ENCODE measurements around the gene CDHR3. TPM values are rescaled to one million over a fixed set of nuclear protein-coding genes. Genes with fewer than 3 reads are reported as not detected.

The CDHR3 gene
- total and polyA plus RNA-seq, 2 donors from 2014 or later: 3.6 to 7.1 TPM

- no peak overlapping the region for H3K9ac ChIP-seq (ENCODE audit: low read length in 3 of 3)
- H3K4me1 ChIP-seq (ENCODE audit: control insufficient read depth in 2 of 3, insufficient read depth in 2 of 3, low read depth in 1 of 3, low read length in 3 of 3): no peaks in the 10 kb centered on the region
- H3K36me3 ChIP-seq (ENCODE audit: control insufficient read depth in 2 of 3, insufficient read depth in 3 of 3, low read length in 3 of 3): no peaks in the 10 kb centered on the region
- no peak overlapping the region for H3K4me3 ChIP-seq (ENCODE audit: low read length in 3 of 3)
- no peak for TF ChIP-seq CTCF (IDR thresholded peaks at IDR 0.05; ENCODE audit: borderline replicate concordance, extremely low read depth, insufficient read depth)
- intact Hi-C loops (cut with DNase I): no loop called here
- no peaks in the 10 kb centered on the region for H3K27me3 ChIP-seq (ENCODE audit: control insufficient read depth, insufficient read depth, low read length)
- H3K9me3 ChIP-seq (ENCODE audit: control insufficient read depth in 2 of 3, insufficient read depth in 1 of 3, low read length in 3 of 3): no peaks in the 10 kb centered on the region
- DNase-seq: no peak
- FAIRE-seq: no peak
- H3K27ac ChIP-seq (ENCODE audit: low read depth in 2 of 2, low read length in 2 of 2): no peak overlapping the region
Measured at GRCh38 chr7:105971845-105972244, 8.8 kb downstream of the CDHR3 start.

GRCh38 chr7:105972276-105972675 is 9.2 kb downstream of the CDHR3 start:
- H3K36me3 ChIP-seq (ENCODE audit: control insufficient read depth in 2 of 3, insufficient read depth in 3 of 3, low read length in 3 of 3): no peaks in the 10 kb centered on the region
- DNase-seq (no peak), FAIRE-seq (no peak)
- no peaks in the 10 kb centered on the region for H3K9me3 ChIP-seq (ENCODE audit: control insufficient read depth in 2 of 3, insufficient read depth in 1 of 3, low read length in 3 of 3)
- intact Hi-C loops (cut with DNase I): no loop called here
- H3K27me3 ChIP-seq (ENCODE audit: control insufficient read depth, insufficient read depth, low read length): no peaks in the 10 kb centered on the region
- no peak overlapping the region for H3K27ac ChIP-seq (ENCODE audit: low read depth in 2 of 2, low read length in 2 of 2)
- no peaks in the 10 kb centered on the region for H3K4me1 ChIP-seq (ENCODE audit: control insufficient read depth in 2 of 3, insufficient read depth in 2 of 3, low read depth in 1 of 3, low read length in 3 of 3)
- TF ChIP-seq CTCF (IDR thresholded peaks at IDR 0.05; ENCODE audit: borderline replicate concordance, extremely low read depth, insufficient read depth): no peak
- no peak overlapping the region for H3K4me3 ChIP-seq (ENCODE audit: low read length in 3 of 3)
- H3K9ac ChIP-seq (ENCODE audit: low read length in 3 of 3): no peak overlapping the region

- FAIRE-seq: no peak
- no peaks in the 10 kb centered on the region for H3K27me3 ChIP-seq (ENCODE audit: control insufficient read depth, insufficient read depth, low read length)
- H3K9me3 ChIP-seq (ENCODE audit: control insufficient read depth in 2 of 3, insufficient read depth in 1 of 3, low read length in 3 of 3): no peaks in the 10 kb centered on the region
- no peaks in the 10 kb centered on the region for H3K4me1 ChIP-seq (ENCODE audit: control insufficient read depth in 2 of 3, insufficient read depth in 2 of 3, low read depth in 1 of 3, low read length in 3 of 3)
- intact Hi-C loops (cut with DNase I): no loop called here
- no peak overlapping the region for H3K4me3 ChIP-seq (ENCODE audit: low read length in 3 of 3)
- no peak for TF ChIP-seq CTCF (IDR thresholded peaks at IDR 0.05; ENCODE audit: borderline replicate concordance, extremely low read depth, insufficient read depth)
- H3K9ac ChIP-seq (ENCODE audit: low read length in 3 of 3): no peak overlapping the region
- no peak for DNase-seq
- no peak overlapping the region for H3K27ac ChIP-seq (ENCODE audit: low read depth in 2 of 2, low read length in 2 of 2)
- H3K36me3 ChIP-seq (ENCODE audit: control insufficient read depth in 2 of 3, insufficient read depth in 3 of 3, low read length in 3 of 3): no peaks in the 10 kb centered on the region
Measured at GRCh38 chr7:105974471-105974870, 11.4 kb downstream of the CDHR3 start.

- intact Hi-C loops (cut with DNase I): no loop called here
- no peak overlapping the region for H3K9ac ChIP-seq (ENCODE audit: low read length in 3 of 3)
- no peaks in the 10 kb centered on the region for H3K4me1 ChIP-seq (ENCODE audit: control insufficient read depth in 2 of 3, insufficient read depth in 2 of 3, low read depth in 1 of 3, low read length in 3 of 3)
- H3K9me3 ChIP-seq (ENCODE audit: control insufficient read depth in 2 of 3, insufficient read depth in 1 of 3, low read length in 3 of 3): no peaks in the 10 kb centered on the region
- no peaks in the 10 kb centered on the region for H3K36me3 ChIP-seq (ENCODE audit: control insufficient read depth in 2 of 3, insufficient read depth in 3 of 3, low read length in 3 of 3)
- H3K27ac ChIP-seq (ENCODE audit: low read depth in 2 of 2, low read length in 2 of 2): no peak overlapping the region
- no peak overlapping the region for H3K4me3 ChIP-seq (ENCODE audit: low read length in 3 of 3)
- H3K27me3 ChIP-seq (ENCODE audit: control insufficient read depth, insufficient read depth, low read length): no peaks in the 10 kb centered on the region
- DNase-seq (no peak), FAIRE-seq (no peak)
- TF ChIP-seq CTCF (IDR thresholded peaks at IDR 0.05; ENCODE audit: borderline replicate concordance, extremely low read depth, insufficient read depth): no peak
Measured at GRCh38 chr7:105975770-105976417, 12.8 kb downstream of the CDHR3 start.

All from kidney (tissue), 14 donors.